ENCODE results near the gene PHACTR1. TPM values are rescaled to one million over a fixed set of nuclear protein-coding genes. Genes with fewer than 3 reads are reported as not detected.

PHACTR1 gene
- total RNA-seq, 1 experiment from 2014 or later: 15.5 TPM

- TF ChIP-seq, protein P1, sequence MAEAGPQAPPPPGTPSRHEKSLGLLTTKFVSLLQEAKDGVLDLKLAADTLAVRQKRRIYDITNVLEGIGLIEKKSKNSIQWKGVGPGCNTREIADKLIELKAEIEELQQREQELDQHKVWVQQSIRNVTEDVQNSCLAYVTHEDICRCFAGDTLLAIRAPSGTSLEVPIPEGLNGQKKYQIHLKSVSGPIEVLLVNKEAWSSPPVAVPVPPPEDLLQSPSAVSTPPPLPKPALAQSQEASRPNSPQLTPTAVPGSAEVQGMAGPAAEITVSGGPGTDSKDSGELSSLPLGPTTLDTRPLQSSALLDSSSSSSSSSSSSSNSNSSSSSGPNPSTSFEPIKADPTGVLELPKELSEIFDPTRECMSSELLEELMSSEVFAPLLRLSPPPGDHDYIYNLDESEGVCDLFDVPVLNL (CRISPR knock-in tag; IDR thresholded peaks at IDR 0.05; ENCODE audit: borderline replicate concordance, low read depth): no peak
Measured at GRCh38 chr6:13141387-13141786, 424.8 kb downstream of the PHACTR1 start (continued).

DNA sequence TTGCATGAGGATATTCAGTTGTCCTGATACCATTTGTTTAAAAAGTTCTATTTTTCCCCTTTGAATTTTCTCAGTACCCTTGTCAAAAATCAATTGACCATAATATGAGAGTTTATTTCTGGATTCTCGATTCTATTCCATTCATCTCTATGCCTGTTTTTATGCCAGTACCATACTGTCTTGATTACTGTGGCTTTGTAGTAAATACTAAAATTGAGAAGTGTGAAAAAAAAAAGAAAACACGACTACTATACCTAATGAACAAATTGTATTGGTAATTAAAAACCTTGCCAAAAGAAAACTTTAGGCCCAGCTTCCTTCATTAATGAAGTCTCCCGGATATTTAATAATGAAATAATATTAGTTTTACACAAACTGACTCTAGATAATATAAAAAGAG lies 426.0 kb downstream of the PHACTR1 start:
- POLR2A ChIA-PET: interaction anchor here (0.7 kb wide), 1 partner anchor 317 kb away, joined by 3 read pairs; no protein-coding TSS in a partner anchor
- Mint-ChIP-seq H3K27ac (no peak overlapping the region), H3K4me1 (peaks cover 38% of the 10 kb centered on the region), H3K4me3 (no peak overlapping the region), H3K36me3 (no peaks in the 10 kb centered on the region), H3K27me3 (ENCODE audit: low read depth) (no peaks in the 10 kb centered on the region), H3K9me3 (no peaks in the 10 kb centered on the region)
- CTCF ChIA-PET: no interaction called here
- DNase-seq (ENCODE audit: low spot score) (no peak), ATAC-seq (no peak)
- no peak for TF ChIP-seq SOX15 (CRISPR knock-in tag; IDR thresholded peaks at IDR 0.05)
- TF ChIP-seq, protein P2, sequence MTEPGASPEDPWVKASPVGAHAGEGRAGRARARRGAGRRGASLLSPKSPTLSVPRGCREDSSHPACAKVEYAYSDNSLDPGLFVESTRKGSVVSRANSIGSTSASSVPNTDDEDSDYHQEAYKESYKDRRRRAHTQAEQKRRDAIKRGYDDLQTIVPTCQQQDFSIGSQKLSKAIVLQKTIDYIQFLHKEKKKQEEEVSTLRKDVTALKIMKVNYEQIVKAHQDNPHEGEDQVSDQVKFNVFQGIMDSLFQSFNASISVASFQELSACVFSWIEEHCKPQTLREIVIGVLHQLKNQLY (CRISPR knock-in tag; IDR thresholded peaks at IDR 0.05): no peak
- TF ChIP-seq ZNF671 (CRISPR knock-in tag; IDR thresholded peaks at IDR 0.05): no peak
- TF ChIP-seq NFE2L1 (CRISPR knock-in tag; IDR thresholded peaks at IDR 0.05): no peak
- no peak for TF ChIP-seq AR (CRISPR knock-in tag; IDR thresholded peaks at IDR 0.05)

DNA sequence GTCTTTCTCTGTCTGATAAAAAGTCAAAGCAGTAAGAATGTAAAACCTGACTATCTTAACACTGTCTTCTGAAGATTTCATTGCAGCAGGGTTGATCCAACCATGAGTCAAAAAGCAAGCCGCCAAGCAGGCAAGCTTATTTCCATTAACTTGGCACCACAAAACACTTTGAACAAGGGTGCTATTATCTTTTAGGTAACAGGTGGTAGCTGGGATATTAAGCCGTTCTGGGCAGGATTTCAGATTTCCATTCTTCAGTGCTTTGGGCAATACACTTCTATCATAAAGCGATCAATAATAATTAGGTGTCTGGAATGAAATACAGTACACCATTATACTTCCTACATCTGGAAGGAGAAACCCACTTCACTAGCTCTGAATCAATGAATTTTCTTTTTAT lies 429.9 kb downstream of the PHACTR1 start:
- peaks cover 41% of the 10 kb centered on the region for H3K4me1 Mint-ChIP-seq
- TF ChIP-seq ZNF317 (CRISPR knock-in tag; IDR thresholded peaks at IDR 0.05; ENCODE audit: borderline replicate concordance, low read depth) (no peak), CREB1 (CRISPR knock-in tag; IDR thresholded peaks at IDR 0.05) (no peak), PREB (CRISPR knock-in tag; IDR thresholded peaks at IDR 0.05; ENCODE audit: borderline replicate concordance) (no peak), SP1 (CRISPR knock-in tag; conservative IDR thresholded peaks at IDR 0.05) (no peak), FOXK1 (CRISPR knock-in tag; IDR thresholded peaks at IDR 0.05) (no peak)
- DNase-seq (ENCODE audit: low spot score) (no peak), ATAC-seq (no peak)
- ChIA-PET CTCF (no interaction called here), POLR2A (no interaction called here)
- no peak overlapping the region for H3K4me3 Mint-ChIP-seq
- no peaks in the 10 kb centered on the region for H3K36me3 Mint-ChIP-seq
- H3K27me3 Mint-ChIP-seq (ENCODE audit: low read depth): no peaks in the 10 kb centered on the region
- H3K27ac Mint-ChIP-seq: no peak overlapping the region
- H3K9me3 Mint-ChIP-seq: no peaks in the 10 kb centered on the region

- H3K36me3 Mint-ChIP-seq: no peaks in the 10 kb centered on the region
- no peak for TF ChIP-seq NR3C1 (CRISPR knock-in tag; conservative IDR thresholded peaks at IDR 0.05; ENCODE audit: low read depth)
- no peak for TF ChIP-seq ELF4 (CRISPR knock-in tag; IDR thresholded peaks at IDR 0.05; ENCODE audit: low read depth)
- TF ChIP-seq EMX1 (CRISPR knock-in tag; IDR thresholded peaks at IDR 0.05): no peak
- no peak for TF ChIP-seq ZNF138 (CRISPR knock-in tag; conservative IDR thresholded peaks at IDR 0.05)
- no peak for TF ChIP-seq CBFB (CRISPR knock-in tag; IDR thresholded peaks at IDR 0.05; ENCODE audit: low read depth)
- TF ChIP-seq SOX15 (CRISPR knock-in tag; IDR thresholded peaks at IDR 0.05): no peak
- TF ChIP-seq RORB (CRISPR knock-in tag; IDR thresholded peaks at IDR 0.05): no peak
- TF ChIP-seq E2F1 (CRISPR knock-in tag; IDR thresholded peaks at IDR 0.05): no peak
- TF ChIP-seq, protein P3, sequence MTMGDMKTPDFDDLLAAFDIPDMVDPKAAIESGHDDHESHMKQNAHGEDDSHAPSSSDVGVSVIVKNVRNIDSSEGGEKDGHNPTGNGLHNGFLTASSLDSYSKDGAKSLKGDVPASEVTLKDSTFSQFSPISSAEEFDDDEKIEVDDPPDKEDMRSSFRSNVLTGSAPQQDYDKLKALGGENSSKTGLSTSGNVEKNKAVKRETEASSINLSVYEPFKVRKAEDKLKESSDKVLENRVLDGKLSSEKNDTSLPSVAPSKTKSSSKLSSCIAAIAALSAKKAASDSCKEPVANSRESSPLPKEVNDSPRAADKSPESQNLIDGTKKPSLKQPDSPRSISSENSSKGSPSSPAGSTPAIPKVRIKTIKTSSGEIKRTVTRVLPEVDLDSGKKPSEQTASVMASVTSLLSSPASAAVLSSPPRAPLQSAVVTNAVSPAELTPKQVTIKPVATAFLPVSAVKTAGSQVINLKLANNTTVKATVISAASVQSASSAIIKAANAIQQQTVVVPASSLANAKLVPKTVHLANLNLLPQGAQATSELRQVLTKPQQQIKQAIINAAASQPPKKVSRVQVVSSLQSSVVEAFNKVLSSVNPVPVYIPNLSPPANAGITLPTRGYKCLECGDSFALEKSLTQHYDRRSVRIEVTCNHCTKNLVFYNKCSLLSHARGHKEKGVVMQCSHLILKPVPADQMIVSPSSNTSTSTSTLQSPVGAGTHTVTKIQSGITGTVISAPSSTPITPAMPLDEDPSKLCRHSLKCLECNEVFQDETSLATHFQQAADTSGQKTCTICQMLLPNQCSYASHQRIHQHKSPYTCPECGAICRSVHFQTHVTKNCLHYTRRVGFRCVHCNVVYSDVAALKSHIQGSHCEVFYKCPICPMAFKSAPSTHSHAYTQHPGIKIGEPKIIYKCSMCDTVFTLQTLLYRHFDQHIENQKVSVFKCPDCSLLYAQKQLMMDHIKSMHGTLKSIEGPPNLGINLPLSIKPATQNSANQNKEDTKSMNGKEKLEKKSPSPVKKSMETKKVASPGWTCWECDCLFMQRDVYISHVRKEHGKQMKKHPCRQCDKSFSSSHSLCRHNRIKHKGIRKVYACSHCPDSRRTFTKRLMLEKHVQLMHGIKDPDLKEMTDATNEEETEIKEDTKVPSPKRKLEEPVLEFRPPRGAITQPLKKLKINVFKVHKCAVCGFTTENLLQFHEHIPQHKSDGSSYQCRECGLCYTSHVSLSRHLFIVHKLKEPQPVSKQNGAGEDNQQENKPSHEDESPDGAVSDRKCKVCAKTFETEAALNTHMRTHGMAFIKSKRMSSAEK (CRISPR knock-in tag; IDR thresholded peaks at IDR 0.05; ENCODE audit: borderline replicate concordance): no peak
- DNase-seq (ENCODE audit: low spot score) (no peak), ATAC-seq (no peak)
- CTCF ChIA-PET: interaction anchor here (0.7 to 1.6 kb wide), 3 partner anchors 9 to 410 kb away, joined by 4 to 6 read pairs (median 4); no protein-coding TSS in a partner anchor
- POLR2A ChIA-PET: no interaction called here
- H3K27me3 Mint-ChIP-seq (ENCODE audit: low read depth): no peaks in the 10 kb centered on the region
- H3K4me3 Mint-ChIP-seq: no peak overlapping the region
- H3K9me3 Mint-ChIP-seq: no peaks in the 10 kb centered on the region
- H3K4me1 Mint-ChIP-seq: peaks cover 45% of the 10 kb centered on the region
- no peak overlapping the region for H3K27ac Mint-ChIP-seq
Measured at GRCh38 chr6:13147376-13147775, 430.8 kb downstream of the PHACTR1 start.

Measured in WTC11 (cell line).